Astrocyte (in vitro differentiated cells and primary cell): ENCODE data around the gene UBE2D1. TPM values are rescaled to one million over a fixed set of nuclear protein-coding genes. Genes with fewer than 3 reads are reported as not detected.

Experiments used
- DNase-seq: peaks from one replicate; pipeline ENCODE4 v3.0.0-alpha.2; 2010; ENCODE audit warnings: low read depth
- FAIRE-seq: peaks from 2 replicates; lab custom pipeline; 2011; peaks lifted over from hg19 to GRCh38; lab: Jason Lieb, UNC
- H2AFZ ChIP-seq: 2 replicates; pipeline ENCODE4 v1.6.0; 2012; ENCODE audit warnings: low read depth, low read length, inconsistent platforms
- H3K27ac ChIP-seq: 2 replicates; pipeline ENCODE4 v1.5.1; 2011; ENCODE audit warnings: low read depth, low read length, inconsistent platforms
- H3K27me3 ChIP-seq: 2 replicates; pipeline ENCODE4 v1.6.0; 2011; ENCODE audit warnings: low read length, inconsistent platforms; ENCODE audit not compliant: insufficient read depth
- H3K36me3 ChIP-seq: 2 replicates; pipeline ENCODE4 v1.5.1; 2011; ENCODE audit warnings: low read length, inconsistent platforms; ENCODE audit not compliant: insufficient read depth
- H3K4me1 ChIP-seq: 2 replicates; pipeline ENCODE4 v1.5.1; 2011; ENCODE audit warnings: low read length, inconsistent platforms; ENCODE audit not compliant: insufficient read depth
- H3K4me2 ChIP-seq: 2 replicates; pipeline ENCODE4 v1.6.0; 2012; ENCODE audit warnings: low read length, inconsistent platforms
- H3K4me3 ChIP-seq: 2 replicates; pipeline ENCODE4 v1.5.1; 2011; ENCODE audit warnings: low read depth, mild to moderate bottlenecking, low read length, inconsistent platforms; ENCODE audit not compliant: insufficient read depth
- H3K79me2 ChIP-seq: 2 replicates; pipeline ENCODE4 v1.6.0; 2012; ENCODE audit warnings: mild to moderate bottlenecking, low read length, inconsistent platforms; ENCODE audit not compliant: insufficient read depth
- H3K9ac ChIP-seq: 2 replicates; pipeline ENCODE4 v1.6.0; 2012; ENCODE audit warnings: mild to moderate bottlenecking, low read length, inconsistent platforms
- H3K9me3 ChIP-seq: 2 replicates; pipeline ENCODE4 v1.5.1; 2012; ENCODE audit warnings: low read depth, mild to moderate bottlenecking, low read length, inconsistent platforms; ENCODE audit not compliant: insufficient read depth
- H4K20me1 ChIP-seq: 2 replicates; pipeline ENCODE4 v1.6.0; 2012; ENCODE audit warnings: low read length, inconsistent platforms; ENCODE audit not compliant: insufficient read depth
- H3K27ac Mint-ChIP-seq: one replicate; pipeline ENCODE4 v1.8.0; 2021; ENCODE audit warnings: mild to moderate bottlenecking, mixed read lengths; ENCODE audit not compliant: unreplicated experiment
- H3K27me3 Mint-ChIP-seq: one replicate; pipeline ENCODE4 v1.8.0; 2021; ENCODE audit warnings: low read depth, mixed read lengths; ENCODE audit not compliant: unreplicated experiment
- H3K36me3 Mint-ChIP-seq: one replicate; pipeline ENCODE4 v1.8.0; 2021; ENCODE audit warnings: low read depth, mixed read lengths; ENCODE audit not compliant: unreplicated experiment
- H3K4me1 Mint-ChIP-seq: one replicate; pipeline ENCODE4 v1.8.0; 2021; ENCODE audit warnings: low read depth, mixed read lengths; ENCODE audit not compliant: unreplicated experiment
- H3K4me3 Mint-ChIP-seq: one replicate; pipeline ENCODE4 v1.8.0; 2021; ENCODE audit warnings: mild to moderate bottlenecking, moderate library complexity, mixed read lengths; ENCODE audit not compliant: unreplicated experiment
- H3K9me3 Mint-ChIP-seq: one replicate; pipeline ENCODE4 v1.8.0; 2021; ENCODE audit warnings: mild to moderate bottlenecking, mixed read lengths; ENCODE audit not compliant: unreplicated experiment
- EZH2 ChIP-seq: IDR thresholded peaks from 2 replicates; pipeline ENCODE4 v1.6.1; 2012; ENCODE audit warnings: mild to moderate bottlenecking, low read length, inconsistent platforms; ENCODE audit not compliant: insufficient read depth
- total RNA-seq: library from RNA; stranded (reverse); gene quantifications from 2 replicates; pipeline ENCODE4 v1.2.1, GENCODE V29; 2021
- TF ChIP-seq, protein P1 (sequence below): IDR thresholded peaks from 2 replicates; pipeline ENCODE4 v1.5.1; 2011; ENCODE audit warnings: low read depth, mild to moderate bottlenecking, inconsistent platforms, low read length, moderate library complexity; ENCODE audit not compliant: insufficient read depth

The UBE2D1 gene
- total RNA-seq, 1 donor from 2014 or later = 22.1 TPM

DNA sequence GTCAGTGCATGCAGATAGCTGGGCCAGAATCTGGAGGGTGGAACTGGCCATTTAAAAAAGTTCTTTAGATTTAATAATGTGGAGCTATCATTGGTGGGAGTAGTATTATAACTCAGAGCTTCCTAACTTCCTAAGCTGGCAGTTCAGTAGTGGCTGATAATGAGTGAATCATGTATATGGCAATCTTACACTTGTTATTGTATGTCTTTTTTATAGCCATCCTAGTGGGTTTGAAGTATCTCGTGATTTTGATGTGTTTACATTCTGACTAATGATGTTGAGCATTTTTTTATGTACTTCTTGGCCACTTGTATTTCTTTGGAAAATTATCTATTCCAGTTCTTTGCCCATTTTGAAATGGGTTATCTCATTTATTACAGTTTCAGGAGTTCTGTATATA lies 65.8 kb downstream of the UBE2D1 start:
- Histone ChIP-seq H3K27me3 (no peaks in the 10 kb centered on the region), H3K4me2 (no peak overlapping the region), H3K79me2 (no peaks in the 10 kb centered on the region), H3K4me1 (peaks cover 3% of the 10 kb centered on the region), H3K27ac (no peak overlapping the region), H3K9ac (no peak overlapping the region), H3K36me3 (peaks cover 8% of the 10 kb centered on the region), H4K20me1 (no peaks in the 10 kb centered on the region), H3K9me3 (no peaks in the 10 kb centered on the region), H2AFZ (no peak overlapping the region), H3K4me3 (no peak overlapping the region)
- no peak for TF ChIP-seq EZH2
- TF ChIP-seq, protein P1, sequence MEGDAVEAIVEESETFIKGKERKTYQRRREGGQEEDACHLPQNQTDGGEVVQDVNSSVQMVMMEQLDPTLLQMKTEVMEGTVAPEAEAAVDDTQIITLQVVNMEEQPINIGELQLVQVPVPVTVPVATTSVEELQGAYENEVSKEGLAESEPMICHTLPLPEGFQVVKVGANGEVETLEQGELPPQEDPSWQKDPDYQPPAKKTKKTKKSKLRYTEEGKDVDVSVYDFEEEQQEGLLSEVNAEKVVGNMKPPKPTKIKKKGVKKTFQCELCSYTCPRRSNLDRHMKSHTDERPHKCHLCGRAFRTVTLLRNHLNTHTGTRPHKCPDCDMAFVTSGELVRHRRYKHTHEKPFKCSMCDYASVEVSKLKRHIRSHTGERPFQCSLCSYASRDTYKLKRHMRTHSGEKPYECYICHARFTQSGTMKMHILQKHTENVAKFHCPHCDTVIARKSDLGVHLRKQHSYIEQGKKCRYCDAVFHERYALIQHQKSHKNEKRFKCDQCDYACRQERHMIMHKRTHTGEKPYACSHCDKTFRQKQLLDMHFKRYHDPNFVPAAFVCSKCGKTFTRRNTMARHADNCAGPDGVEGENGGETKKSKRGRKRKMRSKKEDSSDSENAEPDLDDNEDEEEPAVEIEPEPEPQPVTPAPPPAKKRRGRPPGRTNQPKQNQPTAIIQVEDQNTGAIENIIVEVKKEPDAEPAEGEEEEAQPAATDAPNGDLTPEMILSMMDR = no peak
- FAIRE-seq (no peak), DNase-seq (peak; percentile 23)
- no peaks in the 10 kb centered on the region for H3K27me3 Mint-ChIP-seq
- no peak overlapping the region for H3K4me3 Mint-ChIP-seq
- no peaks in the 10 kb centered on the region for H3K9me3 Mint-ChIP-seq
- no peak overlapping the region for H3K27ac Mint-ChIP-seq
- H3K4me1 Mint-ChIP-seq = no peaks in the 10 kb centered on the region
- peaks cover 7% of the 10 kb centered on the region for H3K36me3 Mint-ChIP-seq

DNA sequence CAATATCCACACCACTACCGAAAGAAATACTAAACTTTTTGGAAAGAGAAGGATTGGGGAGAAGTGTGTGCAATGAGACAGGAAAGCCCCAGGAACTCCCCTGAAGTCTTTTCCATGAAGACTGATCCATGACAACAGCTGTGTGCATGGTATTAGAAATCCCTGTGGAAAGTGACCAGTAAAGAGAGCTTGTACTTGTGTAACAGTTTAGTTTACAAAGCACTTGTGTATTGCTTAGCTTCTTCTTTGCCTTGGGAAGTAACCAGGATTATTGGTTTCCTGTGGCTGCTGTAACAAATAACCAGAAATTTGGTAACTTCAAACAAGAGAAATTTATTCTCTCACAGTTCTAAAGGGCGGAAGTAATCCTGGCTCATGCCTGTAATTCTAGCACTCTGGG lies 69.2 kb downstream of the UBE2D1 start:
- Histone ChIP-seq H2AFZ (no peak overlapping the region), H4K20me1 (no peaks in the 10 kb centered on the region), H3K4me1 (peaks cover 3% of the 10 kb centered on the region), H3K4me2 (no peak overlapping the region), H3K4me3 (no peak overlapping the region), H3K27ac (no peak overlapping the region), H3K79me2 (no peaks in the 10 kb centered on the region), H3K9me3 (no peaks in the 10 kb centered on the region), H3K27me3 (peaks cover 7% of the 10 kb centered on the region), H3K9ac (no peak overlapping the region), H3K36me3 (no peaks in the 10 kb centered on the region)
- Mint-ChIP-seq H3K27ac (no peak overlapping the region), H3K4me1 (no peaks in the 10 kb centered on the region), H3K4me3 (no peak overlapping the region), H3K27me3 (no peaks in the 10 kb centered on the region), H3K36me3 (peaks cover 3% of the 10 kb centered on the region), H3K9me3 (no peaks in the 10 kb centered on the region)
- DNase-seq (no peak), FAIRE-seq (no peak)
- no peak for TF ChIP-seq EZH2
- TF ChIP-seq, protein P1 = no peak

DNA sequence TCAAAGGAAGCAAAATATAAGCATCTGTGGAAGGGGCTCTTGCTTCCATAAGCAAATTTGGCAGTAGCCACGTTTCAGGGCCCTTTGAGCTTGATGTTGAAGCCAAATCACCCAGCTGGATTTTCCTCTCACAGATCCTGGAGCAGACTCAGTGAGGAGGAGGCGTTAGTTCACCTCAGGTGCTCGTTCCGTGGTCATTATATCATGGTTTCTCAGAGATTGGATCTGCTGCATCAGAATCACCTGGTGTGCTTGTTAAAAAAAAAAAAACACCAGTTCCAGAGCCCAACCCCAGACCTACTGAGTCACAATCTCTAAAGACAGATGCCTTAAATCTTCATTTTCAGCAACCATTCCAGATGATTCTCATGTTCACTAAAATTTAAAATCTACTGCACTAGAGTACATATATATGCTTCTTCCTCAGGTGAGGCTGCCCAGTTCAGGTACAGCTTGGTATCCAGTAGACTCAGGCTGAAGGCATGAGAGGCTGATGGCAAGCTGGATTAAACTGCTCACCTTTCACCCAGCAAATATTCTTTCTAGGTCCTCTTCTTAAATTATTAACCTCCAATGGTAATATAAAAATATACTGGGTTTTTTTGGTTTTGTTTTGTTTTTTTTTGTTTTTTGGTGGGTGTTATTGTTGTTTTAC lies 75.3 kb downstream of the UBE2D1 start:
- H3K27me3 Mint-ChIP-seq = no peaks in the 10 kb centered on the region
- H3K9me3 Mint-ChIP-seq = no peaks in the 10 kb centered on the region
- no peak overlapping the region for H2AFZ ChIP-seq
- FAIRE-seq = no peak
- H3K27ac ChIP-seq = no peak overlapping the region
- H3K4me3 ChIP-seq = no peak overlapping the region
- no peaks in the 10 kb centered on the region for H3K36me3 Mint-ChIP-seq
- DNase-seq = no peak
- H3K27ac Mint-ChIP-seq = no peak overlapping the region
- no peak for TF ChIP-seq EZH2
- TF ChIP-seq, protein P1 = no peak
- peaks cover 12% of the 10 kb centered on the region for H3K4me1 Mint-ChIP-seq
- H3K27me3 ChIP-seq = peaks cover 7% of the 10 kb centered on the region
- no peaks in the 10 kb centered on the region for H3K9me3 ChIP-seq
- H3K9ac ChIP-seq = no peak overlapping the region
- peaks cover 23% of the 10 kb centered on the region for H3K4me1 ChIP-seq
- H3K79me2 ChIP-seq = no peaks in the 10 kb centered on the region
- no peaks in the 10 kb centered on the region for H3K36me3 ChIP-seq
- H3K4me3 Mint-ChIP-seq = no peak overlapping the region
- H3K4me2 ChIP-seq = no peak overlapping the region
- H4K20me1 ChIP-seq = no peaks in the 10 kb centered on the region
